Bronchial epithelial cell (primary cell): Measurements from ENCODE around the gene FAM98C. TPM values are rescaled to one million over a fixed set of nuclear protein-coding genes. Genes with fewer than 3 reads are reported as not detected.
A peak's percentile ranks its signal among the peaks of the same experiment; 100 is the strongest.

Source experiments
- DNase-seq: peaks from one replicate; pipeline ENCODE4 v3.0.0-alpha.2; 2010; ENCODE audit warnings: low read depth
- FAIRE-seq: peaks from 2 replicates; lab custom pipeline; 2011; peaks lifted over from hg19 to GRCh38; lab: Jason Lieb, UNC
- H3K27me3 ChIP-seq: 2 replicates; pipeline ENCODE4 v1.5.1; 2011; ENCODE audit warnings: low read length; ENCODE audit not compliant: control insufficient read depth, insufficient read depth
- H3K36me3 ChIP-seq: 2 replicates; pipeline ENCODE4 v1.5.1; 2011; ENCODE audit warnings: low read length; ENCODE audit not compliant: control insufficient read depth, insufficient read depth
- H3K4me3 ChIP-seq: 2 replicates; pipeline ENCODE4 v1.5.1; 2011; ENCODE audit warnings: mild to moderate bottlenecking, low read depth, low read length, control low read depth
- CTCF ChIP-seq: IDR thresholded peaks from 2 replicates; pipeline ENCODE4 v1.5.1; 2011; ENCODE audit warnings: mild to moderate bottlenecking, moderate library complexity, low read length, control low read depth, inconsistent platforms; ENCODE audit not compliant: insufficient read depth, severe bottlenecking
- total RNA-seq: library from RNA; depleted of rRNA; stranded (reverse); fragments of >200 nt; gene quantifications from 2 replicates; pipeline ENCODE4 v1.2.1, GENCODE V29; 2014

The FAM98C gene
- total RNA-seq, 1 donor from 2014 or later = 15.0 TPM

DNA sequence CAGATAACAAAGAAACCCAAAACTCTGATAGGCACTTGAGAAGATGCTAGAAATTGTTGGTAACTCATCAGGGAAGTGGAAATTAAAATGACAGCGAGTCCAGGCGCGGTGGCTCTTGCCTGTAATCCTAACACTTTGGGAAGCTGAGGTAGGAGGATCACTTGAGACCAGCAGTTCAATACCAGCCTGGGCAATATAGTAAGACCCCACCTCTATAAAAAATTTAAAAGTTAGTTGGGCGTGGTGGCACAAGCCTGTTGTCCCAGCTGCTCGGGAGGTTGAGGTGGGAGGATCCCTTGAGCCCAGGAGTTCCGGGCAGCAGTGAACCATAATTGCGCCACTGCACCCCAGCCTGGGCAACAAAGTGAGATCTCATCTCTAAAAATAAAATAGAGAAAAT lies 28.0 kb downstream of the FAM98C start:
- TF ChIP-seq CTCF = no peak
- FAIRE-seq (no peak), DNase-seq (no peak)
- peaks cover 4% of the 10 kb centered on the region for H3K27me3 ChIP-seq
- H3K4me3 ChIP-seq = no peak overlapping the region
- no peaks in the 10 kb centered on the region for H3K36me3 ChIP-seq

GRCh38 chr19:38433268-38433733 lies 30.4 kb downstream of the FAM98C start, which contains the start of gene RYR1:
RYR1 (plus strand) TSS chr19:38433691; CDS start chr19:38433830, 139 bp downstream.
- peaks cover 4% of the 10 kb centered on the region for H3K27me3 ChIP-seq
- H3K4me3 ChIP-seq = no peak within 1 kb of the TSS
- DNase-seq = peak; percentile 5
- TF ChIP-seq CTCF = no peak
- FAIRE-seq = no peak
- H3K36me3 ChIP-seq = no peaks in the 10 kb centered on the region

GRCh38 chr19:38434549-38435051 lies 31.7 kb downstream of the FAM98C start:
- no peak for TF ChIP-seq CTCF
- FAIRE-seq = no peak
- Histone ChIP-seq H3K27me3 (peaks cover 4% of the 10 kb centered on the region), H3K36me3 (no peaks in the 10 kb centered on the region), H3K4me3 (no peak overlapping the region)
- DNase-seq = no peak

GRCh38 chr19:38437295-38437694 lies 34.4 kb downstream of the FAM98C start:
- FAIRE-seq = no peak
- no peaks in the 10 kb centered on the region for H3K36me3 ChIP-seq

GRCh38 chr19:38437917-38438316 lies 35.0 kb downstream of the FAM98C start:
- H3K27me3 ChIP-seq = peaks cover 4% of the 10 kb centered on the region
- H3K36me3 ChIP-seq = no peaks in the 10 kb centered on the region
- no peak for TF ChIP-seq CTCF
- FAIRE-seq (no peak), DNase-seq (no peak)
- no peak overlapping the region for H3K4me3 ChIP-seq

More at GRCh38 chr19:38437295-38437694, 34.4 kb downstream of the FAM98C start:
- TF ChIP-seq CTCF = no peak
- no peak for DNase-seq
- peaks cover 4% of the 10 kb centered on the region for H3K27me3 ChIP-seq
- H3K4me3 ChIP-seq = no peak overlapping the region

- DNase-seq = no peak
- no peak for FAIRE-seq
These were observed 37.7 kb downstream of the FAM98C start for GRCh38 chr19:38440592-38440991.

More at GRCh38 chr19:38440592-38440991, 37.7 kb downstream of the FAM98C start:
- Histone ChIP-seq H3K27me3 (no peaks in the 10 kb centered on the region), H3K36me3 (no peaks in the 10 kb centered on the region), H3K4me3 (no peak overlapping the region)
- no peak for TF ChIP-seq CTCF
